HG02852 (cell line): ENCODE measurements around the gene HRAS.
A peak's percentile ranks its signal among the peaks of the same experiment; 100 is the strongest.
"Not testable (repeated sequence)": the region's sequence is repeated elsewhere in the genome, so short reads cannot be mapped to it uniquely, and the experiment has no call there.

Experiments used
- ATAC-seq: cut with Tn5 transposase; IDR thresholded peaks from one replicate; pipeline ENCODE4 v1.9.1; 2021; ENCODE audit warnings: mild to moderate bottlenecking, moderate library complexity; ENCODE audit not compliant: unreplicated experiment

HRAS gene

GRCh38 chr11:535519-536454 is at the start of gene HRAS:
Gene HRAS, minus strand, starts transcription at chr11:535576.
- peak; percentile 75 for ATAC-seq

- ATAC-seq: no peak
Observed at GRCh38 chr11:584287-584686, 48.9 kb upstream of the HRAS start.

GRCh38 chr11:581752-582151 is 46.4 kb upstream of the HRAS start:
- ATAC-seq: no peak

DNA sequence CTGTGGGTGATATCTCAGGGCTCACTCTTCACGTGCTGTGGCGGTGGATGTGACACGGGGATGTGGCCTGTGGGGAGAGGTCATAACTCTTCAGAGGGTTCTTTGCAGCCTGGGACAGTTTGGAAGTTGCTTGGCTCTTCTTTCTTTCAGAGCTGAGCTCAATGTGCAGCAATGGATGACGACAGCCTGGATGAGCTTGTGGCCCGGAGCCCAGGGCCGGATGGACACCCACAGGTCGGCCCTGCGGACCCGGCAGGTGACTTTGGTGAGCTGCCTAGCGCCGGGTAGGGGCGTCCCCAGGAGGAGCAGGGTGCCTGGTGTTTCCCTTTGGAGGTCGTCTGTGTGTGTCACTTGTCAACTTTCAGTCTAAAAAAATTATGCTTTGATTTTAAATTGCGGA is 46.0 kb upstream of the HRAS start:
- ATAC-seq: no peak

DNA sequence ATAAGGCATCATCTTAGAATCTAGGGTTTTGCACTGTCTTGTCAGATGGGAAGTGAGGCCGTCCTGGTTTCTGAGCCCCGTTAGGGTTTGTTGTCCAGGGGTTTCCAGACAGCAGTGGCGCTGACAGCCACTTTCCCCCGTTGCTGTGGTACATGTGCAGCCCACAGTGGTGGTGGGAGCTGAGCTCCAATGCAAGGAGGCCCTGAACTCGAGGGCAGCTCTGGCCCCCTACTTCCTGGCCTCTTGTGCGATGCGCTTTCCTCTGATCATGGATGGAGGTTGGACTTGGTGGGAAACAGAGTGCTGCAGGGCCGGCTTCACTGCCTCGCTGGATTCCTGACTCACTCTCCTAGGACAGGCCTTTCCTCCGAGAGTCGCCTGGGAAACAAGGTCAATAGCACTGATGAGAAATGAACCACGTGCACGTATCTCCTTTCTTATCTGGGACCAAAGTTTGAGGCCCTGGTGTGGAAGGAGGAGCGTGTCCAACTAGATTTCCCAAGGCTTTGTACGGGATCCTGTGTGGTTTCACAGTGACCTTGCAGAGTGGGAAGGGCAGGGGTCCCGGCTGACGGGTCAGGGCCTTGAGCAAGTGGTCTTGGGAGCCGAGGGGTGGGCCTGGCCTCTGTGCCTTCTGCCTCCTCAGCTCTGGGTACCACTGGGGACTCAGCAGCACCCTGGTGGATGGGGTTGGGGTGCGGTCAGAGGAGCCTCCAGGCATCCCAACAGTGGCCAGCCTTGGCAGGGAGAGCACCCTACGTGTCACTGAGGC is 44.6 kb upstream of the HRAS start:
- no peak for ATAC-seq

DNA sequence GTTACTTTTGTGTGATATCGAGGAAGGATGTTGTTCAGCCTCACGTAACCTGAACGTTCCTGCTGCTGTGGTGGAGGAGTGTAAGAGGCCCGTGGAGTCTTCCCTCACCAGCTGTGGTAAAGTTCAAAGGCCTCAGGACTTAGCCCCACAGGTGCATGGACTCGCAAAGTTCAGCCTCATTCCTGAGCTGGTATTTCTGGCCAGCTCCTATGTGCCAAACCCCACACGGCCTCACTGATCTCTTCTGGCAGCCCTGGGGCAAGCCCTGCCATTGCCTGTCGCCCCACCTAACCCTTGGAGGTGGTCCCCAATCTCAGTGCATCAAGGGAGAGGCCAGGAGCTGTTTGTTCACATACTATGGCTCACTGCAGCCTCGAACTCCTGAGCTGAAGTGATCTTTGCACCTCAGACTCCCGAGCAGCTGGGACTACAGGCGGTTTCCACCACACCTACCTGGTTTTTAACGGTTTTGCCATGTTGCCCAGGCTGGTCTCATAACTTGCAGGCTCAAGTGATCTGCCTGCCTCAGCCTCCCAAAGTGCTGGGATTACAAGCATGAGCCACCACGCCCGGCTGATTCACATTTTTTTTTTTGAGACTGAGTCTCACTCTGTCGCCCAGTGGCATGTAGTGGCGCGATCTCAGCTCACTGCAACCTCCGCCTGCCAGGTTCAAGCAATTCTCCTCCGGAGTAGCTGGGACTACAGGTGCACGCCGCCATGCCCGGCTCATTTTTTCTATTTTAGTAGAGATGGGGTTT is 43.1 kb upstream of the HRAS start:
- ATAC-seq: no peak

DNA sequence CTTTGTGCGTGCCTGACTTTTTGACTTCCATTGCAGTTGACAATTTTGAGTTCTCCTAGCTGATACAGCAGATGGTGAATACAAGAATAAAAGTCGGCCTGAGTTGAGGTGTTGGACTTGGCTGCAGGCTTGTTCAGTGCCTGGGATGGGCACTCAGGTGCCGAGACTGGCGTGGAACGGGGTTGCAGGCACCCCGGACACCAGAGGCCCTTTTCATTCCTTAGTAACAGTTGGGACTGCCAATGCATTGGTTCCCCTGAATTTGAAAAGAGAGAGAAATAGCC is 42.2 kb upstream of the HRAS start:
- no peak for ATAC-seq

DNA sequence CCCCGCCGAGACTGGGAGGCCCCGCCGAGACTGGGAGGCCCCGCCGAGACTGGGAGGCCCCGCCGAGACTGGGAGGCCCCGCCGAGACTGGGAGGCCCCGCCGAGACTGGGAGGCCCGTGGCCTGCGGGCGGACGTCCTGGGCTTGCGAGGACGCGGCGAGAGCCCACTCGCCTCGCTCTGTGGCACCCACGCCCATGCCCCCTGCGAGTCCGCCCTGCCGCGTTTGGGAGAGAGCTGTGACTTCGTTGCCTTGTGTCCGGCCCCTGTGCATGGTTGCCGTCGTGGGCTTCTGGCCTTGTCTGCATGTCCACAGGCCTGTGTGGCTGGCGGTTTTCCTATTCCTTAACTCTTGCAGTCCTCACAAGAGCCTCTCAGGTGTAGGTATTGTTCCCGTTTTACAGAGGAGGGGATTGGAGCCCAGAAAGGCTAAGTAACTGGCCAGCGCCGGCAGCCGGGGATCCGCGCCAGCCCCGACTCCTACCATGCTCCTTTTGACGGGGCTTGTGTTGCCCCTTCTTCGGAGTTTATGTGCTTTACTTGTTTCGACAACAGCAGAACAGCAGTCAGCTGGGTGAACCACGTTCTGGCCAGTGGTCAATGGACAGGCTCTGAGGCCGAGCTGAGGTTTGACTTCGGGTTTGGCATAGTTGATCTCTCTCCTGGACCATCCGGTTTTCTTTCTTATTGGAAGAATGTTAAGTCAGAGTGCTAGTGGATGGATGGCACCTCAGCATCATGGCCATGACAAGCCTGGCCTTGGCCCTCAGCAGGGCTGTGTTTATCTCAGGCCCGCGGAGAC is 41.6 kb upstream of the HRAS start:
- no peak for ATAC-seq

DNA sequence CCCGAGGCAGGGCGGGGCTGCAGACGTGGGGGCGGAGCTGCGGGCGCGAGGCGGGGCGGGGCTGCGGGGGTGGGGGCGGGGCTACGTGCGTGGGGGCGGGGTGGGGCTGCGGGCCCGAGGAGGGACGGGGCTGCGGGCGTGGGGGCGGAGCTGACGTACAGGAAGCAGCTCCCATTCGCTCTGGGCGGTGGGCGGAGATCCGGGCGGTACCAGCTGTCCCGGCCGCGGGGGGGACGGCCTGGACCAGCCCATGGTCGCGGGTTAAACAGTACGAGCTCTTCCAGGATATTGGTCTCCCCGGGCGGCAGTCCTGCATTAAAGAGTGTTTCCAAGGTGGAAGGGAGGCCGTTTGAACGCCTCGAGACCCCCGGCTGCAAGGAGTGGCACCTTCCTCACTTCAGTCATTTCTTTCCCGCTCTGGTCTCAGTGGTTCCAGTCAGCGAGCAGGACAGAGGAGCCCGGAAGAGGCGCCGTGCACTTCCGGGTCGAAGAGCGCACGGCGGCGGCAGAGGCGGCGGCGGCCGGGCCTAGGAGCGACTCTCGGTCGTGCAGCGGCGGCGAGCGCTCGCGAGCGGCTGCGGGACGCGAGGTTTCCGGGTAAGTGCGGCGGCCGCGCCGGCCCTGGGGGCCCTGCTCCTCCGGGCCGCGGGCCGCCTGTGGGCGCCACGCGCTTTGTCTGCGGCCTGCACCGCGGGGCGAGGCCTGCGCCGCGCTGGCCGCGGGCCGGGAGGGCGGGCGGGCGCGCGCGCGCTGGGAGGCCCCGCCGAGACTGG is 40.8 kb upstream of the HRAS start, which contains the start of gene PHRF1:
PHRF1 (plus strand) TSS at position 475 of the 773 bp plus-strand sequence. CDS start 5,043 bp downstream, outside the sequence.
- ATAC-seq: peak; percentile 82

DNA sequence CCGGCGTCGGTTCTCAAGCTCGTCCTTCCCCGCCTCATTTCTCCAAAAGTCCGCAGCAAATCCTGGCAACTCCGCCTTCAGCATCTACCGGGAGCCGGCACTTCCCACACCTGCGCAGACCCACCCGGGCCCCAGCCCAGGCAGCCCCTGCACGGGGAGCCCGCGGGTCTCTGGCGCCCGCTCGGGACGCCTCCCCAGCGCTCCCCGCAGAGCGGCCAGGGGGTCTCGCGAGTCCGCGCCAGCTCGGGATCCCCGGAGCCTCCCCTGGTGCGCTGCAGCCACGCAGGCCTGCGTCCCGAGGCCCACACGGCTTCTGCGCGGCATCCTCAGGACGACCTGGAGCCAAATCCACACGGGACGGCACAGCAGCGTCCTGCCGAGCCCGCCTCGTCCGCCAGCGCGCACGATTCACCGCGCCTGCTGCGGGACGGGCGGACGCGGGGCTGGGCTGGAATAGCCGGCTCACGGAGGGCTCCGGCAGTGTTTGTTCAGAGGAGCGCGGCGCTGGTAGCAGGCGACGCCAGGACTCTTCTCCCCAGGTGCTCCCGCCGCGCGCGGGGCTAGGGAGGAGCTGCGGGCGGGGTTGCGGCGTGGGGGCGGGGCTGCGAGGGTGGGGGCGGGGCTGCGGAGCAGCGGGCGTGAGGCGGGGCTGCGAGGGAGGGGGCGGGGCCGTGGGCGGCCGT is 40.1 kb upstream of the HRAS start:
- peak; percentile 29 for ATAC-seq

- no peak for ATAC-seq
Observed at GRCh38 chr11:574632-575312, 39.4 kb upstream of the HRAS start.

GRCh38 chr11:574031-574570 is 38.7 kb upstream of the HRAS start:
- not testable (repeated sequence) for ATAC-seq

GRCh38 chr11:573146-573759 is 37.9 kb upstream of the HRAS start:
- ATAC-seq: no peak

- no peak for ATAC-seq
Observed at GRCh38 chr11:571802-572185, 36.4 kb upstream of the HRAS start.

GRCh38 chr11:569158-569885 is 33.9 kb upstream of the HRAS start:
- ATAC-seq: no peak

DNA sequence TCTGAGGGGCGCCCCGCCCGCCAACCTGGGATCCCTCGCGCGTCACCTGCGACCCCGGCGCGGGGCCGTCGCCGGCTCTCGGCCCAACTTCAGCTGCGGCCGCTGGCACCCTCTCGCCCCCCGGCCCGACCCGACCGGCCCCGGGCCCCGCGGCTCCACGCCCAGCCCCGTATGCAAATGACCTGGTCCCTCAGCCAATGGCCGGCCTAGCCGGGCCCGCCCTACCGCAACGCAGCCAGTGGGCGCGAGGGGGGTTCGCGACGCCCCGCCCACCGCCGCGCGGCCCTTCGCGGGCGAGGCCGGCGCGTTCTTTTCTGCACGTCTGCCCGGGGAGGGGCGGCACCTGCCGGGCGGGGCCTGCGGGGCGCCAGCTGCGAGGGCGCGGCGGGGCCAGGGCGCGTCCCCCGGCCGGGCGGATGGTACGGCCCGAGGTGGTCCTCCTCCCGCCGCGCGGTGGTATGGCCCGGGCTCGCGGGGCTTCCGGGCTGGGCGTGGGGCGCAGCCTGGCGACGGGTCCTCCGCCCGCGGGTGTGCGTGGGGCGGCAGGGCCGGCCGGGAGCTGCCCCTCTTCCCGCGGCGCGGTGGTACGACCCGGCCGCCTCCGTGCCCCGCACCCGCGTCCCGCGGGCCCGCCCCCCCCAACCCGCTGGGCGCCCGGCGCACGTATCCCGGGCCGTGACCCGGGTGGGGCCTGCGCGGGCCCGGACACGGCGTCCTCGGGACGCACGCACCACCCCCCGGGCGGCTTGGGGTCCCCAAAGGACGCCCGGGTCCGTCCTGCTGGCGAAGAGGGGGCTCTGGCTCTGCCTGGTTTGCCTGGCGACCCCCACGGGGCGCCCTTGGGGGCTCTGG is 33.2 kb upstream of the HRAS start:
- peak; percentile 82 for ATAC-seq
